Kidney epithelial cell (primary cell): ENCODE measurements around the gene EFHD2. TPM values are rescaled to one million over a fixed set of nuclear protein-coding genes. Genes with fewer than 3 reads are reported as not detected.
A peak's percentile ranks its signal among the peaks of the same experiment; 100 is the strongest.

ENCODE experiments used
- DNase-seq: peaks from one replicate; pipeline ENCODE4 v3.0.0-alpha.2; 2010; ENCODE audit warnings: low read depth
- H3K27me3 ChIP-seq: 2 replicates; pipeline ENCODE4 v1.6.0; 2011; ENCODE audit warnings: low read length; ENCODE audit not compliant: control insufficient read depth, insufficient read depth
- H3K36me3 ChIP-seq: 2 replicates; pipeline ENCODE4 v1.5.1; 2011; ENCODE audit warnings: low read length; ENCODE audit not compliant: control insufficient read depth, insufficient read depth
- H3K4me3 ChIP-seq: 2 replicates; pipeline ENCODE4 v1.5.1; 2011; ENCODE audit warnings: low read depth, mild to moderate bottlenecking, control low read depth, low read length
- CTCF ChIP-seq: IDR thresholded peaks from 2 replicates; pipeline ENCODE4 v1.5.1; 2011; ENCODE audit warnings: mild to moderate bottlenecking, moderate library complexity, low read length, control low read depth, inconsistent platforms; ENCODE audit not compliant: insufficient read depth, poor library complexity, severe bottlenecking
- total RNA-seq: library from RNA; depleted of rRNA; stranded (reverse); fragments of >200 nt; gene quantifications from 2 replicates; pipeline ENCODE4 v1.2.3, GENCODE V29; 2015

EFHD2 gene
- total RNA-seq, 1 donor from 2014 or later = 54.6 TPM

GRCh38 chr1:15452216-15452615 is 42.5 kb downstream of the EFHD2 start:
- H3K36me3 ChIP-seq = no peaks in the 10 kb centered on the region
- DNase-seq = no peak
- H3K27me3 ChIP-seq = no peaks in the 10 kb centered on the region
- no peak for TF ChIP-seq CTCF
- H3K4me3 ChIP-seq = no peak overlapping the region

- Histone ChIP-seq H3K36me3 (no peaks in the 10 kb centered on the region), H3K27me3 (no peaks in the 10 kb centered on the region), H3K4me3 (no peak overlapping the region)
- DNase-seq = no peak
- no peak for TF ChIP-seq CTCF
These were observed 43.3 kb downstream of the EFHD2 start for GRCh38 chr1:15452866-15453571.

- no peaks in the 10 kb centered on the region for H3K27me3 ChIP-seq
- no peak for TF ChIP-seq CTCF
- no peak overlapping the region for H3K4me3 ChIP-seq
- no peak for DNase-seq
- H3K36me3 ChIP-seq = no peaks in the 10 kb centered on the region
These were observed 44.0 kb downstream of the EFHD2 start for GRCh38 chr1:15453734-15454133.

GRCh38 chr1:15454256-15454655 is 44.6 kb downstream of the EFHD2 start:
- peak; percentile 18 for DNase-seq
- H3K27me3 ChIP-seq = no peaks in the 10 kb centered on the region
- H3K36me3 ChIP-seq = no peaks in the 10 kb centered on the region
- H3K4me3 ChIP-seq = no peak overlapping the region
- TF ChIP-seq CTCF = no peak

- no peak for DNase-seq
- TF ChIP-seq CTCF = no peak
- no peaks in the 10 kb centered on the region for H3K36me3 ChIP-seq
- H3K27me3 ChIP-seq = no peaks in the 10 kb centered on the region
- H3K4me3 ChIP-seq = no peak overlapping the region
These were observed 45.8 kb downstream of the EFHD2 start for GRCh38 chr1:15455522-15455921.
